Left lobe of liver (tissue), 2 donors: ENCODE data around the gene PDE8A. TPM values are rescaled to one million over a fixed set of nuclear protein-coding genes. Genes with fewer than 3 reads are reported as not detected.
A peak's percentile ranks its signal among the peaks of the same experiment; 100 is the strongest.

Experiments
- ATAC-seq: fragments of 200-7000 bp; cut with Tn5 transposase; one replicate; pipeline ENCODE4 v1.9.1; 2020; ENCODE audit warnings: mild to moderate bottlenecking, moderate library complexity
- DNase-seq: peaks from one replicate; pipeline ENCODE4 v3.0.0-alpha.2; 2020; ENCODE audit warnings: low spot score
- total RNA-seq: library from RNA; stranded (reverse); gene quantifications from one replicate; pipeline ENCODE4 v1.2.1, GENCODE V29; 2021
- donor health status: DM: no; HTN: no; CAD: no; lungs with moderate emphysema.
- donor health status: DM: no; HTN: yes; CAD: no.

PDE8A gene
- 33.1 TPM for total RNA-seq

GRCh38 chr15:84981711-84982300, at the start of gene PDE8A:
Gene PDE8A (plus strand): TSS chr15:84981856. CDS start chr15:84982163, 307 bp downstream.
- DNase-seq (peak; percentile 60), ATAC-seq (peak; percentile 1)

GRCh38 chr15:84934942-84935729, 46.5 kb upstream of the PDE8A start:
- ATAC-seq (peak; percentile 49), DNase-seq (no peak)

- ATAC-seq, result no peak
Observed at GRCh38 chr15:84937144-84937543, 44.5 kb upstream of the PDE8A start.

GRCh38 chr15:84938726-84939125, 42.9 kb upstream of the PDE8A start:
- ATAC-seq, result no peak
- no peak for DNase-seq

More at GRCh38 chr15:84937144-84937543, 44.5 kb upstream of the PDE8A start:
- DNase-seq, result no peak

- DNase-seq, result no peak
- ATAC-seq, result no peak
Observed at GRCh38 chr15:84940399-84940798, 41.3 kb upstream of the PDE8A start.

- ATAC-seq, result no peak
- DNase-seq, result no peak
Observed at GRCh38 chr15:84942456-84942855, 39.2 kb upstream of the PDE8A start.

GRCh38 chr15:84944311-84944710, 37.3 kb upstream of the PDE8A start:
- no peak for DNase-seq
- ATAC-seq, result no peak

GRCh38 chr15:84944861-84945260, 36.8 kb upstream of the PDE8A start:
- ATAC-seq, result no peak
- no peak for DNase-seq

- ATAC-seq, result peak; percentile 41
- DNase-seq, result no peak
Observed at GRCh38 chr15:84946772-84947489, 34.7 kb upstream of the PDE8A start.

- no peak for DNase-seq
- ATAC-seq, result no peak
Observed at GRCh38 chr15:84947947-84948830, 33.5 kb upstream of the PDE8A start.

GRCh38 chr15:84949043-84949442, 32.6 kb upstream of the PDE8A start:
- DNase-seq (no peak), ATAC-seq (no peak)

- DNase-seq (no peak), ATAC-seq (no peak)
Observed at GRCh38 chr15:84949845-84950569, 31.6 kb upstream of the PDE8A start.

GRCh38 chr15:84950570-84951111, 31.0 kb upstream of the PDE8A start:
- DNase-seq (no peak), ATAC-seq (no peak)

GRCh38 chr15:84951736-84952135, 29.9 kb upstream of the PDE8A start:
- no peak for DNase-seq
- no peak for ATAC-seq

- ATAC-seq, result no peak
- DNase-seq, result no peak
Observed at GRCh38 chr15:84953136-84953535, 28.5 kb upstream of the PDE8A start.

- no peak for DNase-seq
- ATAC-seq, result peak; percentile 14
Observed at GRCh38 chr15:84953726-84954125, 27.9 kb upstream of the PDE8A start.

- DNase-seq (peak; percentile 68), ATAC-seq (peak; percentile 92)
Observed at GRCh38 chr15:84955089-84955848, 26.4 kb upstream of the PDE8A start.

- no peak for ATAC-seq
Observed at GRCh38 chr15:84956199-84956598, 25.5 kb upstream of the PDE8A start.

More at GRCh38 chr15:84956199-84956598, 25.5 kb upstream of the PDE8A start:
- no peak for DNase-seq
